Nephron progenitor cell (in vitro differentiated cells): ENCODE results near the gene FUT8.
"Not testable (repeated sequence)": the region's sequence is repeated elsewhere in the genome, so short reads cannot be mapped to it uniquely, and the experiment has no call there.

Source experiments
- DNase-seq: peaks from one replicate; pipeline ENCODE4 v3.0.0; 2021
- H3K27ac Mint-ChIP-seq: 2 replicates; pipeline ENCODE4 v1.8.0; 2021; ENCODE audit warnings: mild to moderate bottlenecking, moderate library complexity, mixed read lengths
- H3K27me3 Mint-ChIP-seq: 2 replicates; pipeline ENCODE4 v1.8.0; 2021; ENCODE audit warnings: mild to moderate bottlenecking, low read depth, mixed read lengths; ENCODE audit not compliant: poor library complexity
- H3K36me3 Mint-ChIP-seq: 2 replicates; pipeline ENCODE4 v1.8.0; 2021; ENCODE audit warnings: low read depth, mixed read lengths
- H3K4me1 Mint-ChIP-seq: 2 replicates; pipeline ENCODE4 v1.8.0; 2021; ENCODE audit warnings: mixed read lengths
- H3K4me3 Mint-ChIP-seq: 2 replicates; pipeline ENCODE4 v1.8.0; 2021; ENCODE audit warnings: mild to moderate bottlenecking, moderate library complexity, mixed read lengths
- H3K9me3 Mint-ChIP-seq: 2 replicates; pipeline ENCODE4 v1.8.0; 2021; ENCODE audit warnings: mild to moderate bottlenecking, moderate library complexity, mixed read lengths
- CTCF ChIP-seq: fragments of 200-600 bp; sonication (generic); IDR thresholded peaks from 2 replicates; pipeline ENCODE4 v1.5.0; 2021; ENCODE audit warnings: antibody characterized with exemption

FUT8 gene

GRCh38 chr14:65421201-65421981, 8.9 kb downstream of the FUT8 start:
- H3K4me3 Mint-ChIP-seq, result no peak overlapping the region
- TF ChIP-seq CTCF, result no peak
- H3K36me3 Mint-ChIP-seq, result peaks cover 4% of the 10 kb centered on the region
- DNase-seq, result no peak
- H3K27ac Mint-ChIP-seq, result peak overlapping the region; percentile 81
- H3K27me3 Mint-ChIP-seq, result no peaks in the 10 kb centered on the region
- no peaks in the 10 kb centered on the region for H3K9me3 Mint-ChIP-seq
- peaks cover 6% of the 10 kb centered on the region for H3K4me1 Mint-ChIP-seq

- no peaks in the 10 kb centered on the region for H3K9me3 Mint-ChIP-seq
- DNase-seq, result no peak
- no peak overlapping the region for H3K4me3 Mint-ChIP-seq
Observed at GRCh38 chr14:65422088-65422834, 9.7 kb downstream of the FUT8 start.

GRCh38 chr14:65423982-65424381, 11.5 kb downstream of the FUT8 start:
- peaks cover 6% of the 10 kb centered on the region for H3K4me1 Mint-ChIP-seq
- H3K9me3 Mint-ChIP-seq, result no peaks in the 10 kb centered on the region
- H3K4me3 Mint-ChIP-seq, result no peak overlapping the region
- DNase-seq, result no peak
- H3K36me3 Mint-ChIP-seq, result peaks cover 4% of the 10 kb centered on the region
- TF ChIP-seq CTCF, result no peak
- no peak overlapping the region for H3K27ac Mint-ChIP-seq
- no peaks in the 10 kb centered on the region for H3K27me3 Mint-ChIP-seq

More at GRCh38 chr14:65422088-65422834, 9.7 kb downstream of the FUT8 start:
- Mint-ChIP-seq H3K27ac (peak overlapping the region; percentile 81), H3K36me3 (peaks cover 4% of the 10 kb centered on the region), H3K27me3 (no peaks in the 10 kb centered on the region), H3K4me1 (peaks cover 6% of the 10 kb centered on the region)
- TF ChIP-seq CTCF, result no peak

- TF ChIP-seq CTCF, result no peak
- Mint-ChIP-seq H3K4me1 (peaks cover 6% of the 10 kb centered on the region), H3K9me3 (no peaks in the 10 kb centered on the region), H3K27me3 (no peaks in the 10 kb centered on the region), H3K36me3 (peaks cover 4% of the 10 kb centered on the region), H3K27ac (no peak overlapping the region), H3K4me3 (no peak overlapping the region)
- no peak for DNase-seq
Observed at GRCh38 chr14:65424531-65424930, 12.0 kb downstream of the FUT8 start.

- DNase-seq, result no peak
- Mint-ChIP-seq H3K4me1 (peaks cover 6% of the 10 kb centered on the region), H3K36me3 (peaks cover 4% of the 10 kb centered on the region), H3K4me3 (no peak overlapping the region), H3K27ac (no peak overlapping the region), H3K27me3 (no peaks in the 10 kb centered on the region), H3K9me3 (no peaks in the 10 kb centered on the region)
- TF ChIP-seq CTCF, result no peak
Observed at GRCh38 chr14:65425885-65426284, 13.4 kb downstream of the FUT8 start.

GRCh38 chr14:65426902-65427301, 14.4 kb downstream of the FUT8 start:
- not testable (repeated sequence) for H3K36me3 Mint-ChIP-seq, H3K27ac Mint-ChIP-seq, DNase-seq, H3K4me1 Mint-ChIP-seq, H3K9me3 Mint-ChIP-seq, H3K27me3 Mint-ChIP-seq, H3K4me3 Mint-ChIP-seq
